ENCODE measurements around the gene ARL15. TPM values are rescaled to one million over a fixed set of nuclear protein-coding genes. Genes with fewer than 3 reads are reported as not detected.

ARL15 gene
- total RNA-seq, 1 experiment from 2014 or later = 0.50 TPM

DNA sequence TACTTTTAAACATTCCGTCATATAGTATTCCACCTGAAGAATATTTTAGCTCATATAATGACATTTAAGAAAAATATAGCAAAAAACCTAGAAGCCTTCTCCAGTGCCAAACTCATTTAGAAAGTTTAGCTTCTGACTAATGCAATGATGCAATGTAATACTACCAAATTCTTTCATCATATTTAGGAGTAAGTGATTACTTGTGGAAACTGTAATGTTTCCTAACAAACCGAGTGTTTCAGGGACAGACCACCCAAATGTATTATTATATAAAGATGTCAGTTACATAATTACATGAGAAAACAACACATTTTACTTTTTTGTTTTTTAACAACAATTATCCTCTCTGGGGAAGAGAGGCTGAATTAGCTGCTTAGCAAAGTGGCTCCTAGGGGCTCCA, 316.2 kb downstream of the ARL15 start:
- Histone ChIP-seq H3K79me2 (ENCODE audit: low read depth) (no peaks in the 10 kb centered on the region), H3F3A (ENCODE audit: insufficient read depth, low read depth) (no peaks in the 10 kb centered on the region), H2AFZ (no peak overlapping the region), H3K4me2 (no peak overlapping the region), H3K27ac (peak overlapping the region; percentile 20; the same call in 1 of the 2 replicates), H3K4me1 (replicated peaks; ENCODE audit: insufficient read depth) (no peaks in the 10 kb centered on the region), H3K4me3 (no peak overlapping the region), H3K9me2 (ENCODE audit: insufficient read depth) (no peaks in the 10 kb centered on the region), H3K27me3 (ENCODE audit: insufficient read depth, low read depth) (no peaks in the 10 kb centered on the region), H4K20me1 (ENCODE audit: insufficient read depth) (no peaks in the 10 kb centered on the region), H3K9me3 (ENCODE audit: insufficient read depth, low read depth) (no peaks in the 10 kb centered on the region), H3K36me3 (ENCODE audit: low read depth) (no peaks in the 10 kb centered on the region)
- no TSS peak for BruUV-seq (replicated peaks)
- no peak for DNase-seq
- TF ChIP-seq, protein P1, sequence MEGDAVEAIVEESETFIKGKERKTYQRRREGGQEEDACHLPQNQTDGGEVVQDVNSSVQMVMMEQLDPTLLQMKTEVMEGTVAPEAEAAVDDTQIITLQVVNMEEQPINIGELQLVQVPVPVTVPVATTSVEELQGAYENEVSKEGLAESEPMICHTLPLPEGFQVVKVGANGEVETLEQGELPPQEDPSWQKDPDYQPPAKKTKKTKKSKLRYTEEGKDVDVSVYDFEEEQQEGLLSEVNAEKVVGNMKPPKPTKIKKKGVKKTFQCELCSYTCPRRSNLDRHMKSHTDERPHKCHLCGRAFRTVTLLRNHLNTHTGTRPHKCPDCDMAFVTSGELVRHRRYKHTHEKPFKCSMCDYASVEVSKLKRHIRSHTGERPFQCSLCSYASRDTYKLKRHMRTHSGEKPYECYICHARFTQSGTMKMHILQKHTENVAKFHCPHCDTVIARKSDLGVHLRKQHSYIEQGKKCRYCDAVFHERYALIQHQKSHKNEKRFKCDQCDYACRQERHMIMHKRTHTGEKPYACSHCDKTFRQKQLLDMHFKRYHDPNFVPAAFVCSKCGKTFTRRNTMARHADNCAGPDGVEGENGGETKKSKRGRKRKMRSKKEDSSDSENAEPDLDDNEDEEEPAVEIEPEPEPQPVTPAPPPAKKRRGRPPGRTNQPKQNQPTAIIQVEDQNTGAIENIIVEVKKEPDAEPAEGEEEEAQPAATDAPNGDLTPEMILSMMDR (conservative IDR thresholded peaks at IDR 0.05) = no peak
- POLR2A ChIA-PET (ENCODE audit: unreplicated experiment) = no interaction called here
- intact Hi-C loops (cut with micrococcal nuclease; ENCODE audit: unreplicated experiment) = no loop called here
- CTCF ChIA-PET = no interaction called here

DNA sequence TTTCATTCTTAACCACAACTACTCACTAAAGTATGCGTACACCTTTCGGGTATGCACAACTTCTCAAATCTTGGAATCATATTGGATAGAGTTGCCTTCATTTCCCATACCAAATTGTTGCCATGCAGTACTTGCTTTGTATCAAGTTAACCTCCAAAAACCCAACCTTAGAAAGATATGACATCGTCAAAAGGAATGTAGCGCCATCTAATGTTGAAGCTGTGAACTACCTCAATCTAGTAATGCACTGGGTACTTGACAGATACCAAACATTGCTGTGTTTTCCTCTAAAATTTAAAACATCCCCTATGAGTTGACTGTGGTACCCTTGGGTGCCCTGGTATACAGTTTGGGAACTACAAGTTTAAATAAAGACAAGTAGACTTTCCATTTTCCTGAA, 318.4 kb downstream of the ARL15 start:
- Histone ChIP-seq H3K9me2 (ENCODE audit: insufficient read depth) (no peaks in the 10 kb centered on the region), H3K4me1 (replicated peaks; ENCODE audit: insufficient read depth) (no peaks in the 10 kb centered on the region), H3K4me2 (no peak overlapping the region), H3K36me3 (ENCODE audit: low read depth) (no peaks in the 10 kb centered on the region), H3K79me2 (ENCODE audit: low read depth) (no peaks in the 10 kb centered on the region), H4K20me1 (ENCODE audit: insufficient read depth) (no peaks in the 10 kb centered on the region), H3K27me3 (ENCODE audit: insufficient read depth, low read depth) (no peaks in the 10 kb centered on the region), H2AFZ (no peak overlapping the region), H3K4me3 (no peak overlapping the region), H3K27ac (no peak overlapping the region), H3F3A (ENCODE audit: insufficient read depth, low read depth) (no peaks in the 10 kb centered on the region), H3K9me3 (ENCODE audit: insufficient read depth, low read depth) (no peaks in the 10 kb centered on the region)
- TF ChIP-seq EZH2 (IDR thresholded peaks at IDR 0.05; ENCODE audit: low read depth) = no peak
- TF ChIP-seq, protein P1 (conservative IDR thresholded peaks at IDR 0.05) = peak; percentile 31; the same call in 1 of the 2 replicates
- BruUV-seq (replicated peaks) = no TSS peak
- ChIA-PET POLR2A (ENCODE audit: unreplicated experiment) (no interaction called here), CTCF (no interaction called here)
- no peak for DNase-seq
- intact Hi-C loops (cut with micrococcal nuclease; ENCODE audit: unreplicated experiment) = no loop called here

GRCh38 chr5:53987101-53987500, 323.3 kb downstream of the ARL15 start:
- Histone ChIP-seq H3K4me2 (no peak overlapping the region), H3K27me3 (ENCODE audit: insufficient read depth, low read depth) (no peaks in the 10 kb centered on the region), H3K9me3 (ENCODE audit: insufficient read depth, low read depth) (no peaks in the 10 kb centered on the region), H3K79me2 (ENCODE audit: low read depth) (no peaks in the 10 kb centered on the region), H3K36me3 (ENCODE audit: low read depth) (no peaks in the 10 kb centered on the region), H3K4me1 (replicated peaks; ENCODE audit: insufficient read depth) (no peaks in the 10 kb centered on the region), H4K20me1 (ENCODE audit: insufficient read depth) (no peaks in the 10 kb centered on the region), H3K9me2 (ENCODE audit: insufficient read depth) (no peaks in the 10 kb centered on the region), H2AFZ (no peak overlapping the region), H3F3A (ENCODE audit: insufficient read depth, low read depth) (no peaks in the 10 kb centered on the region), H3K4me3 (no peak overlapping the region), H3K27ac (no peak overlapping the region)
- TF ChIP-seq, protein P1 (conservative IDR thresholded peaks at IDR 0.05) = no peak
- TF ChIP-seq EZH2 (IDR thresholded peaks at IDR 0.05; ENCODE audit: low read depth) = no peak
- ChIA-PET POLR2A (ENCODE audit: unreplicated experiment) (no interaction called here), CTCF (no interaction called here)
- intact Hi-C loops (cut with micrococcal nuclease; ENCODE audit: unreplicated experiment) = no loop called here
- no TSS peak for BruUV-seq (replicated peaks)
- no peak for DNase-seq
